ENCODE measurements around the gene IGSF8. TPM values are rescaled to one million over a fixed set of nuclear protein-coding genes. Genes with fewer than 3 reads are reported as not detected.
A peak's percentile ranks its signal among the peaks of the same experiment; 100 is the strongest.

Gene IGSF8
- total RNA-seq, 1 experiment from 2014 or later: 35.6 TPM

DNA sequence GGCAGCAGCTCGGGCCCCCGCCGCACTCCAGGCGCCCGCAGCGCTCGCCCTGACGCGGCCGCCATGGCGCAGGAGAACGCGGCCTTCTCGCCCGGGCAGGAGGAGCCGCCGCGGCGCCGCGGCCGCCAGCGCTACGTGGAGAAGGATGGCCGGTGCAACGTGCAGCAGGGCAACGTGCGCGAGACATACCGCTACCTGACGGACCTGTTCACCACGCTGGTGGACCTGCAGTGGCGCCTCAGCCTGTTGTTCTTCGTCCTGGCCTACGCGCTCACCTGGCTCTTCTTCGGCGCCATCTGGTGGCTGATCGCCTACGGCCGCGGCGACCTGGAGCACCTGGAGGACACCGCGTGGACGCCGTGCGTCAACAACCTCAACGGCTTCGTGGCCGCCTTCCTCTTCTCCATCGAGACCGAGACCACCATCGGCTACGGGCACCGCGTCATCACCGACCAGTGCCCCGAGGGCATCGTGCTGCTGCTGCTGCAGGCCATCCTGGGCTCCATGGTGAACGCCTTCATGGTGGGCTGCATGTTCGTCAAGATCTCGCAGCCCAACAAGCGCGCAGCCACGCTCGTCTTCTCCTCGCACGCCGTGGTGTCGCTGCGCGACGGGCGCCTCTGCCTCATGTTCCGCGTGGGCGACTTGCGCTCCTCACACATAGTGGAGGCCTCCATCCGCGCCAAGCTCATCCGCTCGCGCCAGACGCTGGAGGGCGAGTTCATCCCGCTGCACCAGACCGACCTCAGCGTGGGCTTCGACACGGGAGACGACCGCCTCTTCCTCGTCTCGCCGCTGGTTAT lies 14.2 kb downstream of the IGSF8 start:
- H3K27me3 ChIP-seq (ENCODE audit: insufficient read depth, low read length): peaks cover 26% of the 10 kb centered on the region
- no peaks in the 10 kb centered on the region for H4K20me1 ChIP-seq (ENCODE audit: insufficient read depth)
- BruUV-seq (replicated peaks): no TSS peak
- ChIA-PET POLR2A (no interaction called here), RAD21 (ENCODE audit: low non-redundant PET in 1 of 2, low total read pairs in 2 of 2, uncharacterized antibody in 2 of 2, unreplicated experiment in 2 of 2) (no interaction called here), CTCF (interaction anchor here (1.0 to 3.8 kb wide), 5 partner anchors 8 to 168 kb away, joined by 3 to 30 read pairs (median 13); partner anchors contain the start of gene IGSF8)
- H3K9me2 ChIP-seq (ENCODE audit: insufficient read depth): no peaks in the 10 kb centered on the region
- H3K4me2 ChIP-seq (ENCODE audit: low read length): no peak overlapping the region
- no peak overlapping the region for H2AFZ ChIP-seq (ENCODE audit: low read depth, low read length, poor library complexity, severe bottlenecking)
- H3K9ac ChIP-seq (ENCODE audit: low read length): no peak overlapping the region
- intact Hi-C loops (cut with micrococcal nuclease): no loop called here
- no peaks in the 10 kb centered on the region for H3K9me3 ChIP-seq (ENCODE audit: control insufficient read depth in 1 of 2, insufficient read depth in 1 of 2, low read depth in 1 of 2, low read length in 2 of 2)
- ATAC-seq: peak; percentile 87
- no peaks in the 10 kb centered on the region for H3K36me3 ChIP-seq (ENCODE audit: control insufficient read depth in 1 of 2, insufficient read depth in 2 of 2, low read length in 2 of 2)
- no peak overlapping the region for H3K27ac ChIP-seq (ENCODE audit: low read depth, low read length)
- DNase-seq (ENCODE audit: low read depth, low spot score): peak; percentile 48
- TF ChIP-seq, protein P1, sequence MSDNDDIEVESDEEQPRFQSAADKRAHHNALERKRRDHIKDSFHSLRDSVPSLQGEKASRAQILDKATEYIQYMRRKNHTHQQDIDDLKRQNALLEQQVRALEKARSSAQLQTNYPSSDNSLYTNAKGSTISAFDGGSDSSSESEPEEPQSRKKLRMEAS (IDR thresholded peaks at IDR 0.05): peak; percentile 81
- TF ChIP-seq EGR1 (IDR thresholded peaks at IDR 0.05; ENCODE audit: low read depth) (no peak), ELF1 (IDR thresholded peaks at IDR 0.05; ENCODE audit: borderline replicate concordance, low read depth) (no peak), POLR2AphosphoS5 (IDR thresholded peaks at IDR 0.05; ENCODE audit: low read depth, low read length) (no peak), CBX3 (IDR thresholded peaks at IDR 0.05; ENCODE audit: low read depth) (peak; percentile 65; the same call in 1 of the 2 replicates), RAD21 (IDR thresholded peaks at IDR 0.05; ENCODE audit: low read depth) (peak; percentile 52), EZH2 (IDR thresholded peaks at IDR 0.05) (no peak), SIN3A (IDR thresholded peaks at IDR 0.05; ENCODE audit: low read depth) (no peak)
- TF ChIP-seq, protein P2, sequence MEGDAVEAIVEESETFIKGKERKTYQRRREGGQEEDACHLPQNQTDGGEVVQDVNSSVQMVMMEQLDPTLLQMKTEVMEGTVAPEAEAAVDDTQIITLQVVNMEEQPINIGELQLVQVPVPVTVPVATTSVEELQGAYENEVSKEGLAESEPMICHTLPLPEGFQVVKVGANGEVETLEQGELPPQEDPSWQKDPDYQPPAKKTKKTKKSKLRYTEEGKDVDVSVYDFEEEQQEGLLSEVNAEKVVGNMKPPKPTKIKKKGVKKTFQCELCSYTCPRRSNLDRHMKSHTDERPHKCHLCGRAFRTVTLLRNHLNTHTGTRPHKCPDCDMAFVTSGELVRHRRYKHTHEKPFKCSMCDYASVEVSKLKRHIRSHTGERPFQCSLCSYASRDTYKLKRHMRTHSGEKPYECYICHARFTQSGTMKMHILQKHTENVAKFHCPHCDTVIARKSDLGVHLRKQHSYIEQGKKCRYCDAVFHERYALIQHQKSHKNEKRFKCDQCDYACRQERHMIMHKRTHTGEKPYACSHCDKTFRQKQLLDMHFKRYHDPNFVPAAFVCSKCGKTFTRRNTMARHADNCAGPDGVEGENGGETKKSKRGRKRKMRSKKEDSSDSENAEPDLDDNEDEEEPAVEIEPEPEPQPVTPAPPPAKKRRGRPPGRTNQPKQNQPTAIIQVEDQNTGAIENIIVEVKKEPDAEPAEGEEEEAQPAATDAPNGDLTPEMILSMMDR (IDR thresholded peaks at IDR 0.05 in 2 of 3, conservative IDR thresholded peaks at IDR 0.05 in 1 of 3; ENCODE audit: borderline replicate concordance in 1 of 3, insufficient read depth in 1 of 3, low read depth in 2 of 3, low read length in 2 of 3): peak; percentile 72 to 76 (median 74)
- no peaks in the 10 kb centered on the region for H3K79me2 ChIP-seq (ENCODE audit: insufficient read depth, low read length)
- no peaks in the 10 kb centered on the region; a peak in 1 of 4 replicates for H3K4me1 ChIP-seq (ENCODE audit: control insufficient read depth in 1 of 2, insufficient read depth in 2 of 2, low read length in 2 of 2)
- H3K4me3 ChIP-seq (replicated peaks in 1 of 2; ENCODE audit: low read depth in 1 of 2, low read length in 2 of 2): no peak overlapping the region
